SK-N-SH (cell line): ENCODE data around the gene CDH2.
A peak's percentile ranks its signal among the peaks of the same experiment; 100 is the strongest.

Source experiments
- CTCF ChIP-seq: fragments of 200-600 bp; sonication (generic); IDR thresholded peaks from 2 replicates; pipeline ENCODE4 v1.6.1; 2017; ENCODE audit warnings: antibody characterized with exemption, mild to moderate bottlenecking, moderate library complexity
- EZH2phosphoT487 ChIP-seq: fragments of 200-600 bp; sonication (generic); IDR thresholded peaks from 2 replicates; pipeline ENCODE4 v1.6.1; 2017; ENCODE audit warnings: low read depth, mixed run types, mild to moderate bottlenecking, antibody characterized with exemption, moderate library complexity, borderline replicate concordance
- GABPA ChIP-seq: IDR thresholded peaks from 2 replicates; pipeline ENCODE4 v1.4.0; 2012; ENCODE audit warnings: low read depth, mild to moderate bottlenecking
- MXI1 ChIP-seq: IDR thresholded peaks from 2 replicates; pipeline ENCODE4 v1.6.1; 2012; ENCODE audit warnings: mild to moderate bottlenecking, low read depth, low read length, improper control_type of control experiment
- POLR2AphosphoS5 ChIP-seq: IDR thresholded peaks from 2 replicates; pipeline ENCODE4 v1.6.1; 2012; ENCODE audit warnings: low read depth, low read length
- RAD21 ChIP-seq: IDR thresholded peaks from 2 replicates; pipeline ENCODE4 v1.6.1; 2012; ENCODE audit warnings: mild to moderate bottlenecking, low read length
- REST ChIP-seq: IDR thresholded peaks from 2 replicates; pipeline ENCODE4 v1.6.1; 2012; ENCODE audit warnings: mild to moderate bottlenecking, low read depth, low read length, moderate library complexity
- RFX5 ChIP-seq: IDR thresholded peaks from 2 replicates; pipeline ENCODE4 v1.6.1; 2012; ENCODE audit warnings: mild to moderate bottlenecking, improper control_type of control experiment, low read length
- TEAD4 ChIP-seq: IDR thresholded peaks from 2 replicates; pipeline ENCODE4 v1.4.0; 2012; ENCODE audit warnings: mild to moderate bottlenecking, borderline replicate concordance; ENCODE audit not compliant: insufficient read depth
- YY1 ChIP-seq: IDR thresholded peaks from 2 replicates; pipeline ENCODE4 v1.4.0; 2012; ENCODE audit warnings: low read depth, mild to moderate bottlenecking

- TF ChIP-seq CTCF (no peak), MXI1 (no peak), REST (no peak), YY1 (no peak), EZH2phosphoT487 (no peak), GABPA (no peak), RAD21 (no peak), TEAD4 (no peak), RFX5 (no peak), POLR2AphosphoS5 (0 out of 2 replicates have a peak, but pooled peaks have one; percentile 22)
Observed at GRCh38 chr18:28163201-28163775, 13.6 kb downstream of the CDH2 start.
